ENCODE results near the gene GPATCH8. TPM values are rescaled to one million over a fixed set of nuclear protein-coding genes. Genes with fewer than 3 reads are reported as not detected.
A peak's percentile ranks its signal among the peaks of the same experiment; 100 is the strongest.

Gene GPATCH8
- total and polyA plus RNA-seq, 2 of the 8 experiments (the other 6 are each of a cell fraction or from before 2014, with no cell fraction given), result 20.5 to 58.1 TPM

DNA sequence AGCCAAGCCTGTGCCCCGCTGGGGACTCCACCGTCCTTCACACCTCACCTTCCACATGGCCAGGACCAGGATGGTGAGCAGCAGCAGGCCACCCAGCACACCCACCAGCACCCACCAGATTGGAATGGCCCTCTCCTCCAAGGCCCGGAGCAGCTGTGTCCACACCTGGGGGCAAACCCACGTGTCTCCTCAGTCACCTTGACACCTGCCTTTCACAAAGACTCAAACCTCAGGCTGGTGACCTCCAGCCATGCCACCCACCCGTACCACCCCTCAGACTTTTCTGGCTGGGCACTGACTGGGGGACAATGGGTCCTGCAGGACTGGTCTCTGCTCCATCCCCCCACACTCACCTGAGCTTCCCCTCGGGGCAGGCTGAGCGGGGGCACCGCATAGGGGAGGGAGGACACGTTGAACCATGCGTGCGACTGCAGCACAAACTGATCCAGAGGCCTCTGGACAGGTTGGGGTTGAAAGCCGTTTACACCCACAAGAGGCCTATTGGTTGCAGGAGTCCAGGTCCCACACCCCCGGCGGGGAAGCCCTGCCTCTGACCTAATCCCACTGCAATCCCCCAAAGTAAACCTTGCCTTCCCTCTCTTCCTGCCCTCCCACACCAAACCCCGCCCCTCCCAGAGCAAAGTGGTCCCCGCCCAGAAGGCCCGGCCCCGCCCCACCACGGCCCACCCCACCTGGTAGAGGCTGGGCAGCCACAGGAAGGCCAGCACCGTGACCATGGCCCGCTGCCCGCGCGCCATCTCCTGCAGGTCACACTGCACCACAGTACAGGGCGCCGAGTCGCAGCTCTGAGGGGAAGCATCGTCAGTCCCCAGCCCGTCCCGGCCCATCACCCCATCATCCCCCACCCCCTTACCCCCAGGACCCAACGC is 128.7 kb downstream of the GPATCH8 start:
- Histone ChIP-seq H4K91ac (replicated peaks; ENCODE audit: insufficient read length, low read length) (peak overlapping the region; percentile 93), H3K4ac (replicated peaks; ENCODE audit: insufficient read length, low read depth, low read length) (peak overlapping the region; percentile 85), H3K56ac (replicated peaks; ENCODE audit: insufficient read length, low read depth, low read length) (peak overlapping the region; percentile 59), H3K9me3 (ENCODE audit: insufficient read depth in 2 of 2, low read depth in 1 of 2, low read length in 1 of 2) (no peaks in the 10 kb centered on the region), H3K27ac (ENCODE audit: low read depth, low read length) (no peak overlapping the region), H3K4me3 (ENCODE audit: extremely low read depth in 1 of 4, insufficient read depth in 2 of 4, low read depth in 3 of 4, low read length in 4 of 4) (peak overlapping the region; percentile 6 to 44 (median 44); a peak in 4 of 8 replicates), H3K4me1 (replicated peaks in 1 of 4; ENCODE audit: control insufficient read depth in 3 of 4, insufficient read depth in 4 of 4, low read length in 3 of 4) (peaks cover 4 to 17% (median 12%) of the 10 kb centered on the region in 4 experiments; a peak in 6 of 7 replicates), H2BK5ac (ENCODE audit: low read depth, low read length) (peak overlapping the region; percentile 77; the same call in 1 of the 2 replicates), H3K36me3 (ENCODE audit: control insufficient read depth in 2 of 4, insufficient read depth in 4 of 4, low read length in 3 of 4) (no peaks in the 10 kb centered on the region), H2BK120ac (replicated peaks; ENCODE audit: low read depth, low read length) (peak overlapping the region; percentile 10), H4K5ac (ENCODE audit: insufficient read length, low read depth, low read length) (peak overlapping the region; percentile 68), H3K9ac (replicated peaks in 1 of 4; ENCODE audit: extremely low read depth in 1 of 4, low read depth in 3 of 4, low read length in 3 of 4) (no peak overlapping the region), H2AK5ac (ENCODE audit: low read depth, low read length) (peak overlapping the region; percentile 99), H2BK15ac (ENCODE audit: low read length) (peak overlapping the region; percentile 83; the same call in 1 of the 2 replicates), H3K23me2 (ENCODE audit: low read depth, low read length) (peaks cover 5% of the 10 kb centered on the region; the same call in 1 of the 2 replicates), H2BK20ac (ENCODE audit: low read length) (no peak overlapping the region), H2BK12ac (ENCODE audit: low read depth, low read length) (peak overlapping the region; percentile 97; the same call in 1 of the 2 replicates), H4K20me1 (replicated peaks in 1 of 2; ENCODE audit: control insufficient read depth in 1 of 2, insufficient read depth in 2 of 2, low read length in 2 of 2) (peaks cover 0 to 2% of the 10 kb centered on the region in 2 experiments), H2AFZ (ENCODE audit: low read length) (no peak overlapping the region), H3K79me2 (ENCODE audit: control insufficient read depth in 1 of 2, insufficient read depth in 2 of 2, low read length in 2 of 2) (no peaks in the 10 kb centered on the region), H3K18ac (ENCODE audit: extremely low read depth, low read length) (peak overlapping the region; percentile 68), H3K23ac (ENCODE audit: insufficient read length) (no peak overlapping the region), H3K27me3 (replicated peaks in 1 of 4; ENCODE audit: control insufficient read depth in 3 of 4, extremely low read depth in 1 of 4, insufficient read depth in 3 of 4, low read length in 3 of 4) (no peaks in the 10 kb centered on the region), H3K14ac (ENCODE audit: insufficient read length) (no peak overlapping the region), H3K79me1 (ENCODE audit: low read depth, low read length) (no peaks in the 10 kb centered on the region), H4K8ac (ENCODE audit: extremely low read depth, insufficient read depth, low read length) (peak overlapping the region; percentile 75), H3K4me2 (ENCODE audit: insufficient read depth in 1 of 2, low read depth in 2 of 2, low read length in 2 of 2) (peak overlapping the region; percentile 53 to 55)
- FAIRE-seq (no peak), DNase-seq (ENCODE audit: low read depth in 1 of 2, low spot score in 2 of 2) (peak; percentile 75 to 84)
- POLR2A ChIA-PET (ENCODE audit: partially characterized antibody), result interaction anchor here (0.9 to 2.7 kb wide), 4 partner anchors 10 to 89 kb away, joined by 3 to 10 read pairs (median 4); no protein-coding TSS in a partner anchor
- WGBS, 2 experiments (ENCODE audit: extremely low coverage in 1 of 2, insufficient coverage in 1 of 2, insufficient read length in 1 of 2, insufficient replicate concordance in 2 of 2, low coverage in 1 of 2, low lambda C conversion rate in 2 of 2, missing lambda C conversion rate in 1 of 2), result 33% methylated on average over 21 of the region's 31 CpGs; no CpG with 5 or more reads in 1 of the 2 experiments
- TF ChIP-seq MAX (IDR thresholded peaks at IDR 0.05), result peak; percentile 74
- TF ChIP-seq E2F6 (IDR thresholded peaks at IDR 0.05), result peak; percentile 61
- no peak for TF ChIP-seq HDAC6 (IDR thresholded peaks at IDR 0.05; ENCODE audit: low read depth, low read length)
- no peak for TF ChIP-seq TEAD4 (IDR thresholded peaks at IDR 0.05; ENCODE audit: low read depth, low read length)
- TF ChIP-seq RXRA (IDR thresholded peaks at IDR 0.05; ENCODE audit: insufficient read depth, low read depth, low read length), result no peak
- peak; percentile 47 for TF ChIP-seq ASH2L (IDR thresholded peaks at IDR 0.05; ENCODE audit: low read length)
- CTCF ChIA-PET (ENCODE audit: partially characterized antibody), result interaction anchor here (0.9 to 13.8 kb wide), 10 partner anchors 8 to 280 kb away, joined by 3 to 177 read pairs (median 11); partner anchors contain the start of genes FAM171A2 and ITGA2B

All from H1 (cell line).